CD4-positive, alpha-beta T cell (primary cell): ENCODE results near the gene PDZK1IP1. TPM values are rescaled to one million over a fixed set of nuclear protein-coding genes. Genes with fewer than 3 reads are reported as not detected.

ENCODE experiments used
- ATAC-seq: fragments of 200-7000 bp; cut with Tn5 transposase; one replicate; pipeline ENCODE4 v1.10.0; 2022; ENCODE audit warnings: mild to moderate bottlenecking; ENCODE audit not compliant: poor library complexity
- CTCF ChIA-PET: fragments of 350-600 bp; sonication (Branson Sonifier 250); formaldehyde crosslinking; loops from one replicate; lab custom pipeline; 2021; ENCODE audit warnings: antibody characterized with exemption, inconsistent platforms; lab: Charles Lee
- POLR2A ChIA-PET: fragments of 350-600 bp; sonication (Branson Sonifier 250); formaldehyde crosslinking; loops from one replicate; lab custom pipeline; 2021; ENCODE audit warnings: antibody characterized with exemption, inconsistent platforms; lab: Charles Lee
- DNase-seq, 14 experiments: peaks; one replicate each; pipeline ENCODE4 v3.0.0-alpha.2; 2013 to 2020; ENCODE audit warnings: mixed read lengths in 2 of 14
- H3K27ac ChIP-seq, 2 donors: one replicate each; pipeline versions ENCODE4 v1.5.1 to v1.7.0; 2013; ENCODE audit warnings: low read length in 2 of 2, low read depth in 1 of 2, mild to moderate bottlenecking in 1 of 2
- H3K27me3 ChIP-seq, 2 experiments: 1 replicate in 1 of 2; 2 replicates in 1 of 2; pipeline versions ENCODE4 v1.6.1 to v1.7.0; 2013; ENCODE audit warnings: low read length in 2 of 2, control low read depth in 1 of 2, mild to moderate bottlenecking in 1 of 2, moderate library complexity in 1 of 2; ENCODE audit not compliant: insufficient read depth in 2 of 2, control insufficient read depth in 1 of 2
- H3K36me3 ChIP-seq: one replicate; pipeline ENCODE4 v1.6.1; 2013; ENCODE audit warnings: low read length, control low read depth; ENCODE audit not compliant: insufficient read depth
- H3K4me1 ChIP-seq: one replicate; pipeline ENCODE4 v1.6.1; 2013; ENCODE audit warnings: low read length, control low read depth; ENCODE audit not compliant: insufficient read depth
- H3K4me3 ChIP-seq: one replicate; pipeline ENCODE4 v1.5.1; 2013; ENCODE audit warnings: mild to moderate bottlenecking, low read length, moderate library complexity
- H3K9me3 ChIP-seq, 2 experiments: 1 replicate in 1 of 2; 2 replicates in 1 of 2; pipeline versions ENCODE4 v1.6.1 to v1.7.0; 2013; ENCODE audit warnings: low read length in 2 of 2, mild to moderate bottlenecking in 2 of 2, control low read depth in 1 of 2, moderate library complexity in 1 of 2; ENCODE audit not compliant: control insufficient read depth in 1 of 2, insufficient read depth in 1 of 2
- H3K27ac Mint-ChIP-seq: one replicate; pipeline ENCODE4 v1.8.0; 2020; ENCODE audit warnings: mixed read lengths
- H3K27me3 Mint-ChIP-seq: one replicate; pipeline ENCODE4 v1.8.0; 2021; ENCODE audit warnings: mixed read lengths
- H3K36me3 Mint-ChIP-seq: one replicate; pipeline ENCODE4 v1.8.0; 2021; ENCODE audit warnings: low read depth, mixed read lengths
- H3K4me1 Mint-ChIP-seq: one replicate; pipeline ENCODE4 v1.8.0; 2021; ENCODE audit warnings: low read depth, mixed read lengths
- H3K4me3 Mint-ChIP-seq: one replicate; pipeline ENCODE4 v1.8.0; 2020; ENCODE audit warnings: mild to moderate bottlenecking, mixed read lengths
- H3K9me3 Mint-ChIP-seq: one replicate; pipeline ENCODE4 v1.8.0; 2020; ENCODE audit warnings: mixed read lengths
- intact Hi-C, 2 experiments: fragments of 100-400 bp; cut with DNase I in 1 of 2; cut with micrococcal nuclease in 1 of 2; formaldehyde crosslinking; loops; one replicate each; pipeline versions ENCODE4 v1.15.1 to v1.9.0; 2023 to 2025; cut with DNase I, micrococcal nuclease
- total RNA-seq, 174 experiments: library from RNA in 2 of 174; stranded (reverse) in 2 of 174; gene quantifications; one replicate each; pipeline ENCODE4 v1.2.3 and lab custom pipeline; 2021 to 2026
- TF ChIP-seq, protein P1 (sequence below): fragments of 200-600 bp; IDR thresholded peaks from one replicate; pipeline ENCODE4 v1.8.0; 2022; ENCODE audit warnings: antibody characterized with exemption, mild to moderate bottlenecking

Gene PDZK1IP1
- total RNA-seq, 2 experiments from 2014 or later: not detected

DNA sequence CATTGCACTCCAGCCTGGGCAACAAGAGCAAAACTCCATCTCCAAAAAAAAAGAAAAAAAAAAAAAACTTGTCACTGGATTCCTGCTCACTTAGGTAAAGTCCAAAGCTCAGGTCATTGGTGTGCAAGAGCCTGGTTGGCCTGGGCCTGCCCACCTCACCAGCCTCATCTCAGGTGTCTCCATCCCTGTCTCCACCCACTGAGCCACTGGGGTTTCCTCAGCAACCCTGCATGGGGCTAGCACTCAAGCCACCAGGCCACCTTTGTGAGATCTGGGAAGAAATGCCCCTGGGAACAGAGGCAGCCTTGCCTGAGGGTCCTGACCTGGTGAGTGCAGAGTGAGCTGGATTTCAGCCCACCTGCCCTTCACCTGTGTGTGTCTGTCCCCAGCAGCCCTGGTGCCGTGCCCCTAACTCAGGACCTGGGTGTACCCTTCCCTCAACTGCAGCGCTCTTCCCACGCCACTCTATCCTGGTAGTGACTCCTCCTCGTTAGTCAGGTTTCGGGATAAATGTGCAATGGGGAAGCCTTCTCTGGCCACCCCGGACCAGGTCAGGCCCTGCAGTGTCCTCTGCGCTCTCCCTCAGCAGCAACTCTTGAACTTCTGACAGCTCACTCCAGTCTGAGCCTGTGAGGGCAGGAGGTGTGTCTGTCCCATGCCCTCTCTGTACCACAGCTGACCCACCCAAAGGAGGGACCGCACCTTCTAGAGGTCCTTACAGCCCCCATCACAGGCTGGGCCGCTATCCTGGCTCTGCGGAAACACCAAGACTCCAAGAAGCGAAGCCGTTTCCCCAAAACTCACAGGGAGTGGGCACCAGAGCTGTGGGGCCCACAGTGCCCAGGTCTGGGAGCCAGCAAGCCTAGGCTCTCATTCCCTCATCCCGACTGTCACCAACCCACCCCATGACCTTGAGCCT lies 3.3 kb downstream of the PDZK1IP1 start:
- ChIA-PET CTCF (no interaction called here), POLR2A (no interaction called here)
- ATAC-seq (no peak), DNase-seq (no peak)
- intact Hi-C loops: no loop called here
- Histone ChIP-seq H3K27me3 (peaks cover 8 to 9% of the 10 kb centered on the region in 2 experiments), H3K36me3 (no peaks in the 10 kb centered on the region), H3K4me1 (no peaks in the 10 kb centered on the region), H3K4me3 (no peak overlapping the region), H3K9me3 (no peaks in the 10 kb centered on the region), H3K27ac (no peak overlapping the region)
- no peaks in the 10 kb centered on the region for H3K4me1 Mint-ChIP-seq
- no peak overlapping the region for H3K4me3 Mint-ChIP-seq
- H3K36me3 Mint-ChIP-seq: no peaks in the 10 kb centered on the region
- TF ChIP-seq, protein P1, sequence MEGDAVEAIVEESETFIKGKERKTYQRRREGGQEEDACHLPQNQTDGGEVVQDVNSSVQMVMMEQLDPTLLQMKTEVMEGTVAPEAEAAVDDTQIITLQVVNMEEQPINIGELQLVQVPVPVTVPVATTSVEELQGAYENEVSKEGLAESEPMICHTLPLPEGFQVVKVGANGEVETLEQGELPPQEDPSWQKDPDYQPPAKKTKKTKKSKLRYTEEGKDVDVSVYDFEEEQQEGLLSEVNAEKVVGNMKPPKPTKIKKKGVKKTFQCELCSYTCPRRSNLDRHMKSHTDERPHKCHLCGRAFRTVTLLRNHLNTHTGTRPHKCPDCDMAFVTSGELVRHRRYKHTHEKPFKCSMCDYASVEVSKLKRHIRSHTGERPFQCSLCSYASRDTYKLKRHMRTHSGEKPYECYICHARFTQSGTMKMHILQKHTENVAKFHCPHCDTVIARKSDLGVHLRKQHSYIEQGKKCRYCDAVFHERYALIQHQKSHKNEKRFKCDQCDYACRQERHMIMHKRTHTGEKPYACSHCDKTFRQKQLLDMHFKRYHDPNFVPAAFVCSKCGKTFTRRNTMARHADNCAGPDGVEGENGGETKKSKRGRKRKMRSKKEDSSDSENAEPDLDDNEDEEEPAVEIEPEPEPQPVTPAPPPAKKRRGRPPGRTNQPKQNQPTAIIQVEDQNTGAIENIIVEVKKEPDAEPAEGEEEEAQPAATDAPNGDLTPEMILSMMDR: no peak
- H3K27me3 Mint-ChIP-seq: peaks cover 23% of the 10 kb centered on the region
- H3K27ac Mint-ChIP-seq: no peak overlapping the region
- H3K9me3 Mint-ChIP-seq: no peaks in the 10 kb centered on the region

DNA sequence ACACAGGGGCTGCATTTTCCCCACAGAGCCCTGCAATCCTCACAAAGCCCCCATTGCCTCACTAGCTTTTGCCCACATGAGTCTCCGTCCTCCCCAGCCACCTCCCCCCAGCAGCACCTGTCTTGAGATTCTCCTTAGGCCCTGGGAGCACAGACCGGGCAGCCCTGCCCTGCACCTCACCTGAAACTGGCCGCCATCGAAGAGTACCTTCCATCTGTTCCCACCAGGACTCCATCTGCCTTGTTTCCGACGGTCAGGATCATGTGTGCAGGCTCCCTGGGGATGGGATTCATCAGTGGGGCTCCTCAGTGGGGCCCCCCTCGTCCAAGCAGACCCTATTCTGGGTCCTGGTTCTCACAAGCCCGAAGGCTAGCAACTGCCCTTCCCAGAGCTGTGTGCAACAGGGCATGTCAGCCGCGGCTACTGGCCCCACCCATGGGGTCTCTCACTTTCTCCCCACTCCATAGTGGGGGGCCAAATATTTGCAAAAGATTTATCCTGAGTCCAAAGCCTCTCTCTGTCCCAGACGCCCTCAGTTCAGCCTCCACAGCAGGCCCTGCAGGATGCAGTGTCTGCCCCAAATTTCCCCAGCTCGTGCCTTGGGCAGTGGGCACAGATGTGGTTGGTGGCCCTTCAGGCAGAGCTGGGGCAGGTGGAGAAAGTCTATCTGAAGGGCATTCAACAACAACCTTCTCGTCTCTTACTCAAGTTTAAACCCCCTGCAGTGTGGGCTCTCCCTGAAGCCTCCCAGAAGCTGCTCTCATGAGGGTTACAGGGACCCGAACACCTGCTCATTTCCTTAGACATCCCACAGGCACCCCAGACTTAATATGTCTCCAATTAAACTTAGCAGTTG lies 4.8 kb downstream of the PDZK1IP1 start:
- ATAC-seq (no peak), DNase-seq (no peak)
- Histone ChIP-seq H3K4me3 (no peak overlapping the region), H3K4me1 (no peaks in the 10 kb centered on the region), H3K27ac (no peak overlapping the region), H3K9me3 (no peaks in the 10 kb centered on the region), H3K36me3 (no peaks in the 10 kb centered on the region), H3K27me3 (peaks cover 14 to 22% of the 10 kb centered on the region in 2 experiments)
- Mint-ChIP-seq H3K9me3 (no peaks in the 10 kb centered on the region), H3K27ac (no peak overlapping the region), H3K4me3 (no peak overlapping the region), H3K4me1 (no peaks in the 10 kb centered on the region), H3K27me3 (peaks cover 37% of the 10 kb centered on the region), H3K36me3 (no peaks in the 10 kb centered on the region)
- intact Hi-C loops: no loop called here
- ChIA-PET CTCF (no interaction called here), POLR2A (no interaction called here)
- TF ChIP-seq, protein P1: no peak

DNA sequence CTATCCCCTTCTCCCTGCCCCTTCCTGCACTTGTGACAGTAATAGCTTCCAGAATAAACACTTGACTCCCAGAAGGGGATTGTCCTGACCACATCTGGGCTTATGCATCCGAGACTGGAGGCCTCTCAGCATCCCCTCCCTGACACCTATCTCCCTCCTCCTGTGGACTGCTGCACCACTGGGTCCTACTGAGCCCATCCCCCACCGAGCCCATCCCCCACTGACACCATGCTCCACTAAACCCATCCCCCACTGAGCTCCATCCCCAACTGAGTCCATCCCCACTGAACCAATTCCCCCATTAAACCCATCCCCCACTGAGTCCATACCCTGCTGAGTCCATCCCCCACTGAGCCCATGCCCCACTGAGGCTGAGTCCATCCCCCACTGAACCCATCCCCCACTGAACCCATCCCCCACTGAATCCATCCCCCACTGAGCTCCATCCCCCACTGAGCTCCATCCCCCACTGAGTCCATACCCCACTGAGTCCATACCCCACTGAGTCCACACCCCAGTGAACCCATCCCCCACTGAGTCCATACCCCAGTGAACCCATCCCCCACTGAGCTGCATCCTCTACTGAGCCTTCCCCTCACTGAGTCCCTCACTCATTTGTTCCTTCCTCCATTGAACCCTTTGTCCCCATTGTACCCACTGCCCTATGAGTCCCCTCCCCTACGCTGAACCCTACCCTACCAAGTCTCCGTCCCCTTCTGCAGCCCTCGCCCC lies 5.6 kb downstream of the PDZK1IP1 start:
- Mint-ChIP-seq H3K27me3 (peaks cover 43% of the 10 kb centered on the region), H3K4me3 (no peak overlapping the region)
- POLR2A ChIA-PET: no interaction called here

More for the DNA sequence above, 5.6 kb downstream of the PDZK1IP1 start:
- Histone ChIP-seq H3K27ac (no peak overlapping the region), H3K36me3 (no peaks in the 10 kb centered on the region), H3K4me3 (no peak overlapping the region), H3K9me3 (no peaks in the 10 kb centered on the region), H3K27me3 (peaks cover 16 to 22% of the 10 kb centered on the region in 2 experiments), H3K4me1 (peaks cover 8% of the 10 kb centered on the region)
- Mint-ChIP-seq H3K4me1 (peaks cover 5% of the 10 kb centered on the region), H3K36me3 (no peaks in the 10 kb centered on the region), H3K9me3 (no peaks in the 10 kb centered on the region), H3K27ac (no peak overlapping the region)
- intact Hi-C loops: no loop called here
- ATAC-seq (no peak), DNase-seq (peak in 1 of 14 experiments; percentile 44)
- TF ChIP-seq, protein P1: no peak
- CTCF ChIA-PET: no interaction called here
